GM20431 (cell line): ENCODE measurements around the gene ASIC2.

ENCODE experiments used
- in situ Hi-C: fragments of 300-500 bp; cut with MseI, MboI; formaldehyde crosslinking; loops from one replicate; pipeline ENCODE4 v1.15.0; 2020; ENCODE audit warnings: low sequenced_read_pairs; ENCODE audit not compliant: unreplicated experiment

Gene ASIC2

DNA sequence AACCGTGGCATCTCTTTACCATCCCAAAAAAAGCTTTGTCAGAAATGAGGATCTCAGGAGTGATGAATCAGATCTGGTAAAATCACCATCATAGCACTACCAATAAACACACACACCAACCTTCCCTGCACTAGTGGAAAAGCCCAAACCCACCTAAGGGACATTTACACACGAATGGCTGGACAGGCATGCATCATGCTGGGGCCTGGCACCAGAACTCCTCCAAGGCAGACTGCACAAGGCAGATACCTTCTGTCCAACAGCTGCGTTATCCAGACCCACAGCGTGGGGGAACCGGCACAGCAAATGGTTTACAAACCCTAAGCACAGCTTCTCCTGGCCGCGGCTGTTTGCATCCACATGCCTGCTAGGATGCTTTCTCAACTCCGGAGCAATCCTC, 2.8 kb downstream of the ASIC2 start:
- in situ Hi-C loops, result no loop called here

DNA sequence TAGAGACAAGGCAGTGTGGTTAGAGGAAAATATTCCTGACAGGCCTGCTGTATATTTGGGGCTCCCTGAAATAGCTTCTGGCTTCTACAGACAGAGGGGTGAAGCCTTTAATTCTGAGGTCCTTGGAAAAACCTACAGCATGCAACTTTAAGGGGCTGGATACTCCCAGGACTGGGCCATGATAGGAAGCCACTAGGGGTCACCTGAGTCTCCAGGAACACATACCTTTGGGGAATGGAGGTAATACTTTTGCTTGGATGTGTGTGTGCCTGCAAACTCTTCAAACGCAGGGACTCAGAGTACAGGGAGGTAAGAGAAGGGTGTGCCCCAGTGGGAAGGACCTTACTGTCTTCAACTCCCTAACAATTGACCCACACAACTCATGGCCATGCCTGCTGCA, 4.1 kb downstream of the ASIC2 start:
- in situ Hi-C loops, result no loop called here

DNA sequence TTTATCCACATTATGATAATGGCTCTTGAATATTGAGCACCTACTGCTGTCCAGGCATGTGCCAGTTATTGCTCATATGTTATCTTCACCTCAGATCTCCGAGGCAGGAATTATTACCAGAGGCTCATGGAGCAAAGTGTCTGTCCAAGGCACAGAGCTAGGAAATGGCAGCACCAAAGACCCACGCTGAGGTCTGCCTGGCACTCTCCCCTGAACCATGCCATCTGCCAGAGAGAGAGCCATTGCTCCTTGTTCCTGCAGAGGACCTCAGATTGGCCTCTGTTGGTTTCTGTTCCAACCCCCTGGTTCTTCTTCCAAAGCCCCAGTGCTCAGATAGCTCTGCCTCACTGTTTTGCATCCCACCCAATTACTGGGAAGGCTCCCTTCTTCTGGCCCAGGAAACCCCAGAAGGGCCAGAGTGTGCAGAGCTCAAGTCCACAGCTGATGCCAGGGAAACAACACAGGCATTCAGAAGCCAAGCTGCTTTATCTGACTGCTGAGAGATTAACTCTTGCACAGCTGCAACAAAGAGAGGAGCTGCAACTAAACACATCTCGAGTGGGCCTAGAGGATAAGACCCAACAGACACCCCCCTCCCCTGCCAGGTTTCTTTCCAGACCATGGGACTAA, 5.9 kb downstream of the ASIC2 start:
- in situ Hi-C loops, result no loop called here

DNA sequence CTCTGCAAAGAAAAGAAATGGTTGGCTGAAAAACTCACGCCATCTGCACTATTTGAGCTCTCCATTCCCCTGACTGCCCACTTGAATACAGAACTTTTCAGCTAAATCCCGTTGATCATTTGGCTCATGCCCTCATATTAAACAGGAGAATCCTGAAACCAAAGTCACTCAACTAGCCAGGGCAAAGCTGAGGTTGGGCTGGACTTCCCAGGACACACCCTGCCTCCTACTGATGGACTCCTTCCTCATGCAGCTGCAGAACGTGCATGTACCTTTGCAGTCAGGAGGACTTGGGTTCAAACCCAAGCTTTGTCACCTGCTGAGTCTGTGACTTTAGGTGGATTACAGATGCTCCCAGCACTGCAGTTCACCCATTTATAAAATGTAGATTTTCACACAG, 7.7 kb downstream of the ASIC2 start:
- in situ Hi-C loops, result no loop called here

GRCh38 chr17:33284022-33284421, 9.1 kb downstream of the ASIC2 start:
- in situ Hi-C loops, result no loop called here

GRCh38 chr17:33280162-33280943, 12.7 kb downstream of the ASIC2 start:
- in situ Hi-C loops, result no loop called here

DNA sequence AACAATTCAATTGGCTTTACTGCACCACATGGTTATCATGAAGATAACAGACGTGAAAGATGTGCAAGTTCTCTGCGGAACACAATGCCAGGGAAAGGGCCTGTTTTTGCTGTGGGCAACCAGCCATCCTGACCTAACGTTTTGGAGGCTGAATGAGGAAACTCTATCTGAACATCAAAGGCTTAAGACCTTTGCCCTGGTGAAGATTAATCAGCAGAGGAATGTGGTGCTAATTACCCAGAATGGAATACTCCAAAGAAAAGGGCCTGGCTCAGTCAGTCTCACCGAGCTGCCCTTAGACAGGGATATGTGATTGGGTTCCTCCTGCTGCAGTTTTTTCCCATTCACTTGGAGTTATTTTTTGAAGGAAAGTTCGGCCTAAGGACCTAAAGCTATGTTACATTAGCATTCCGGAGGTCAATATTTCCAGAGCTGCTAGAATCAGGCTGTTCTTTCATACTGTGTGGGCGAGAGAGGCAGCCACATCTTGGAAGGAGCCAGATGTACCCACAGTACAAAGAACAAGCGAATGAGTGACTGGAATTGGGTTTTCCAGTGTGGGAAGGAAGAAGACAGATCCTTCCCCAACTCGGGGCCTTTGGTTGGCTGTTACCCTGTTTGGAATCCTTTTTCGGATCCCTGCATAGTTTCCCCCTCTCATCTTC, 15.5 kb downstream of the ASIC2 start:
- in situ Hi-C loops, result no loop called here

- in situ Hi-C loops, result no loop called here
Observed at GRCh38 chr17:33273743-33274410, 19.2 kb downstream of the ASIC2 start.

DNA sequence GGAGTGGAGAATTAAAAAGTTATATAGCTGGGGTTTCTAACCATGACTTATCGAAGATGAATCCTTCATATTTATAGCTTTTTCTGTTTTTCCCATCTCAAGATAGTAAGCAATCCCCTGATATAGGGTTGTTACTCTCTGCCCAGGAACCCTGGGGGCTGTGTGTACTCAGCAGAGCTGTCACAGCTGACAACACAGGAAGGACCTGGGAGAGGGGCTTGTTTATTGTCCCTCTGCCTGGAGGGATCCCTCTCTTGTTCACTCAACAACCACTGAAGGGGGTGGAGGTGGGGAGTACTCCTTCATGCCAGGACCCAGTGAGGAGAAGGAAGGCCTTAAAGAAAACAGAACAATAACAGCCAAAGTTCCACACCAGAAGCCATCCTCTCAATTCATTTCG, 19.8 kb downstream of the ASIC2 start:
- in situ Hi-C loops, result no loop called here

DNA sequence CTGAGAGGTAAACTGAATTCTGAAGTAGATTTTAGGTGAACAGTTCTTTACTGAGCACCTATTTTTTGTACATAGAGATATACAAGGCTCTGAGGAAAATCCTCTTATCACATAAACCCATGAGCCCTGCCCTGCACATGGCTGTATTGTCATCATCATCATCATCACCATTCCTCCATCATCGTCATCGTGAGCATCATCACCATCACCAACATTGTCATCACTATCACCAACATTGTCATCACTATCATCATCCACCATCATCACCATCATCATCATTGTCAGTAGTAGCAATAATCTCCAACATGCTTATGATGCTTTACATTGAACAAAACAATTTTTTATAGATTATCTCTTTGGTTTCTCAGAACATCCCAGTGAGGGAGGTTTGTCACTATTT, 20.7 kb downstream of the ASIC2 start:
- in situ Hi-C loops, result no loop called here

DNA sequence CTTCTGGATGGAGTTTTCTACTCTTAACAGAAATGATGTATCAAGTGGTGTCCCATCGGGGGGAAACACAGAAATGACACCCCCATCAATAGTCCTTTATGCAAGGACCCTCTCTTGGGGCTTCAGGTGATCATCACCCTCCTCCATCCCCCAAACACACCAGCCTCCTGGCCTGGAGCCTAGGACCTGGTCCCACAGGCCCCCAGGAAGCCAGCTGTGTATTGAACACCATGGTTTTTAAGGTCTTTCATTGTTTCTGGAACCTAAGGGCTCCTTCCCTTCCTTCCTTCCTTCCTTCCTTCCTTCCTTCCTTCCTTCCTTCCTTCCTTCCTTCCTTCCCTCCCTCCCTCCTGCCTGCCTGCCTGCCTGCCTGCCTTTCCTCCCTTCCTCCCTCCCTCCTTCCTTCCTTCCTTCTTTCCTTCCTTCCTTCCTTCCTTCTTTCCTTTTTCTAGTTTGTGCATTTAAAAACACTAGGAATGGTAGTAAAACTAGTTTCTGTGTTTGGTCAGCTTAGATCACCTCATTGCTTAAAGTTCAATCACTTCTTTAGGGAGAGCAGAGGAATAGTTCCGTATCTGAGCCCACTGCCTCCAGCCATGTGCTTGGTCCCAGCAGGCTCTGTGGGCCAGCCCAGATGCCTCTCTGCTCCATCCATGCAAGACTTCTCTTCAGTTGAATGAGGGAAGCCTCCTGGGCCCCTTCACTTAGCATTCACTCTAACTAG, 23.6 kb downstream of the ASIC2 start:
- in situ Hi-C loops, result no loop called here

GRCh38 chr17:33267851-33268548, 25.1 kb downstream of the ASIC2 start:
- in situ Hi-C loops, result no loop called here

GRCh38 chr17:33267271-33267790, 25.8 kb downstream of the ASIC2 start:
- in situ Hi-C loops, result no loop called here

- in situ Hi-C loops, result no loop called here
Observed at GRCh38 chr17:33266611-33267010, 26.5 kb downstream of the ASIC2 start.

DNA sequence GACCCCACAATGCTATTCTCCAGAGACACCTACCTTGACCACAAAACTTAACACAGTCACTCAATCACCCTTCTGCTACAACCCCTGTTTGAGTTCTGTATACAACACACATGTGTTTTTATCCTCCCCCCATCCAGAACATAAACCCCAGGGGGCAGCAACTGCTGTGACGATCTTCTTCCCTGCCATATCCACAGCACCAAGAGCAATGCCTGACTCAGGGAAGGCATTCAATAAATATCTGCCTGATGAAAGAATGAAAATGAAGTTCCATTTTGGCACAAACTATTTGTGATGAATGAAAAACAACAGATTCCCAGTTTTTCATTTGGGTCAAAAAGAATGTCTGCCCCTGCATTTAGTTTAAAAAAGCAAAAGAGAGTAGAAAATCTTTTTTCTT, 27.0 kb downstream of the ASIC2 start:
- in situ Hi-C loops, result no loop called here

GRCh38 chr17:33263396-33263795, 29.7 kb downstream of the ASIC2 start:
- in situ Hi-C loops, result no loop called here

- in situ Hi-C loops, result no loop called here
Observed at GRCh38 chr17:33262266-33263123, 30.6 kb downstream of the ASIC2 start.

DNA sequence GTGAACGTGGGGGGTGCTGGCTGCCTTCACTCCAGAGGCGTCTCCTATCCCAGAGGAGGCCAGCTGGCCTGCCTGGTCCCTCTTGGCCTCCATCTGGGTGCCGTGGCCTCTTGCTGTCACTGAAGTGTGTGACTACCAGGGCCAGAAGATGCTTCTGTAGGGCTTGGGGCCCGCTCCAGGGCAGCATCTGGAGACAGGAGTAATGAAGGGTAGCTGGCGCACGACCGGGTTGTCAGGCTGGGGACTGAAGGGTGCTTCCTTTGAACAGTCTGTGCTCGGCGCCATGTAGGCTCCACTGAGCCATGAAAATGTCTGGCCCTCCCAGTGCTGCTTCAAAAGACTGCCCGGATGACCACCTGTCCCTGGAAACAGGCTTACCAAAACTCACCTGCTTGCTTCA, 31.3 kb downstream of the ASIC2 start:
- in situ Hi-C loops, result no loop called here
